Esophagus (tissue), 2 donors: Measurements from ENCODE around the gene SH3YL1. TPM values are rescaled to one million over a fixed set of nuclear protein-coding genes. Genes with fewer than 3 reads are reported as not detected.

Source experiments
- H3K27ac ChIP-seq, 2 donors: one replicate each; pipeline ENCODE4 v1.5.1; 2013; ENCODE audit warnings: low read depth in 2 of 2, mild to moderate bottlenecking in 2 of 2, inconsistent platforms in 1 of 2, low read length in 1 of 2, moderate library complexity in 1 of 2
- H3K27me3 ChIP-seq, 2 donors: one replicate each; pipeline ENCODE4 v1.6.1; 2013; ENCODE audit warnings: low read length in 2 of 2, control low read depth in 1 of 2, mild to moderate bottlenecking in 1 of 2; ENCODE audit not compliant: insufficient read depth in 2 of 2, control insufficient read depth in 1 of 2
- H3K36me3 ChIP-seq, 2 donors: one replicate each; pipeline ENCODE4 v1.6.1; 2013; ENCODE audit warnings: low read length in 1 of 2; ENCODE audit not compliant: control insufficient read depth in 2 of 2, insufficient read depth in 2 of 2
- H3K4me1 ChIP-seq, 2 donors: one replicate each; pipeline ENCODE4 v1.6.1; 2013; ENCODE audit warnings: low read length in 1 of 2; ENCODE audit not compliant: control insufficient read depth in 2 of 2, insufficient read depth in 2 of 2
- H3K4me3 ChIP-seq, 2 donors: one replicate each; pipeline ENCODE4 v1.5.1; 2013; ENCODE audit warnings: low read length in 2 of 2, mild to moderate bottlenecking in 2 of 2, low read depth in 1 of 2, moderate library complexity in 1 of 2
- H3K9me3 ChIP-seq, 2 donors: one replicate each; pipeline ENCODE4 v1.6.1; 2013; ENCODE audit warnings: mild to moderate bottlenecking in 2 of 2, low read depth in 1 of 2, low read length in 1 of 2, moderate library complexity in 1 of 2; ENCODE audit not compliant: control insufficient read depth in 2 of 2, insufficient read depth in 1 of 2
- WGBS, 2 donors: extraction: QIAGEN DNeasy Blood & Tissue Kit; methylation state at CpG; one replicate each; pipeline ENCODE4 v1.1.7; 2013; 5-methylcytosine and 5-hydroxymethylcytosine counted together
- polyA plus RNA-seq, 2 donors: library from polyadenylated mRNA; stranded (reverse); fragments of 200-250 nt; gene quantifications; one replicate each; pipeline ENCODE4 v1.2.3, GENCODE V29; 2013
- donor health status: healthy with polysubstance abuse.
- donor health status: Bipolar disorder and iron deficiency.

SH3YL1 gene
- polyA plus RNA-seq, 2 donors: 57.0 to 72.5 TPM

DNA sequence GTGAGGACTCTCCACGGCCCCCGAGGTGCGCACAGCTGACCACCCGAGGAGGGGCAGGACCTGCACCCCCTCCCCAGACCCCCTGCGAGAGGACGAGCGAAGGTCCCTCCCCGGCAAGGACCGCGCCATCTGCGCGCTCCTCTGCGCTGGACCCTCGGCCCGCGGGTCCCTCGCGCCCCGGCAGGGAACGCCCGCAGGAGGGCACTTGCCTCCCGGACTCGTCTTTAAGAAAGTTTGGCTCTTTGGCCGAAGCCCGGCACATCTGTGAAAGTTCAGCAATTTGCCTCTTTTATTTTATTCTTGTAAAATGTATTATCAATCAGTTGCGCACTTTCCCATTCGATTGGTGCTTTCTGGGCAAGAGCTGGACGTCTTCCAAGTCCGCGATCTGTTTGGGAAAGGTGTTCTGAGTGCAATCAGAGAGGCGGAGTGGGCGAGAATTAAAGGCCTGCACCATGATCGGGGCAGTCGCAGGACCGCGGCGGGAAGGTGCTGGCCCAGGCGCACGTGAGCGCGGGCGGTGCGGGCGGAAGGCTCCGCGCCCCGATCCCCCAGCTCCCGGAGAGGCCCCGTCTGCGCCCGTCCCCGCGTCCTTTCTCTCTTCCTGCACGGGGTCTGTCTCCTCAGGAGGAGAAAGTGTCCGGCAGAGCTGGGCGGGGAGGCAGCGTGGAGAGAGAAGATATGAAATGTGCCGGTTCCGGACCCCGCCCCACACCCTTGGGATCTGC is 25.7 kb upstream of the SH3YL1 start:
- Histone ChIP-seq H3K36me3 (no peaks in the 10 kb centered on the region), H3K9me3 (no peaks in the 10 kb centered on the region), H3K4me3 (peak overlapping the region; percentile 45 to 56), H3K4me1 (peaks cover 3 to 7% of the 10 kb centered on the region in 2 donors), H3K27me3 (no peaks in the 10 kb centered on the region), H3K27ac (no peak overlapping the region)
- 2% methylated on average over 54 to 60 of the region's 60 CpGs for WGBS, 2 donors

DNA sequence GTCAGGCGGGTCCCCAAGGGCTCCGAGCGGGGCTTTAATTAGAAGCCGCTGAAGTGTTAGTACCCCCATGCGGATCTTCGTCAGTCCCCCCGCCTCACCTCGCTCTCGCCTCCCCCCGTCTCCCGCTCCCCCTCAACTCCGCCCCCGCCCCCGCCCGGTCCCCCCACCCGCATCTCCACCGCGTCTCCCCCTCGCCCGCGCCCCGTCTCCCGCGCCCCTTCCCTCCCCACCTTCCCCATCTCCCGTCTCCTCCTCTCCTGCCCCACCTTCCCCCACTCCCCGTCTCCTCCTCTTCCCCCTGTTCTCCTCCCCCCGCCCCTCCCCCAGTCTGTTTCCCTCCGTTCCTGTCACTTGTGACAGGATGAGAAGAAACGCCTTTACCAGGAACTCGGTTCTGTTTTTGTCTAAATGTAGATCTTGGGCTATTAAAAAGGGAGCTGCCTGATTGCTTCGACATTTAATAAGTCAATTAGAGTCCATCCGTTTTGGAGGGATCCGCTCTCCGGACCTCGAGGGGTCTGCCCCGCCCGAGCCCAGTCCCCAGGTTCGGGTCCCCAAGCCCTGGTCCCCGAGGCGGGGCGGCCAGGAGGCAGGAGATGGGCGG is 25.0 kb upstream of the SH3YL1 start:
- H3K9me3 ChIP-seq: no peaks in the 10 kb centered on the region
- WGBS, 2 donors: 3 to 4% methylated on average over 22 to 42 of the region's 42 CpGs
- H3K4me3 ChIP-seq: peak overlapping the region; percentile 45 to 56
- H3K27ac ChIP-seq: no peak overlapping the region
- peaks cover 3 to 7% of the 10 kb centered on the region in 2 donors for H3K4me1 ChIP-seq
- H3K27me3 ChIP-seq: no peaks in the 10 kb centered on the region
- no peaks in the 10 kb centered on the region for H3K36me3 ChIP-seq

DNA sequence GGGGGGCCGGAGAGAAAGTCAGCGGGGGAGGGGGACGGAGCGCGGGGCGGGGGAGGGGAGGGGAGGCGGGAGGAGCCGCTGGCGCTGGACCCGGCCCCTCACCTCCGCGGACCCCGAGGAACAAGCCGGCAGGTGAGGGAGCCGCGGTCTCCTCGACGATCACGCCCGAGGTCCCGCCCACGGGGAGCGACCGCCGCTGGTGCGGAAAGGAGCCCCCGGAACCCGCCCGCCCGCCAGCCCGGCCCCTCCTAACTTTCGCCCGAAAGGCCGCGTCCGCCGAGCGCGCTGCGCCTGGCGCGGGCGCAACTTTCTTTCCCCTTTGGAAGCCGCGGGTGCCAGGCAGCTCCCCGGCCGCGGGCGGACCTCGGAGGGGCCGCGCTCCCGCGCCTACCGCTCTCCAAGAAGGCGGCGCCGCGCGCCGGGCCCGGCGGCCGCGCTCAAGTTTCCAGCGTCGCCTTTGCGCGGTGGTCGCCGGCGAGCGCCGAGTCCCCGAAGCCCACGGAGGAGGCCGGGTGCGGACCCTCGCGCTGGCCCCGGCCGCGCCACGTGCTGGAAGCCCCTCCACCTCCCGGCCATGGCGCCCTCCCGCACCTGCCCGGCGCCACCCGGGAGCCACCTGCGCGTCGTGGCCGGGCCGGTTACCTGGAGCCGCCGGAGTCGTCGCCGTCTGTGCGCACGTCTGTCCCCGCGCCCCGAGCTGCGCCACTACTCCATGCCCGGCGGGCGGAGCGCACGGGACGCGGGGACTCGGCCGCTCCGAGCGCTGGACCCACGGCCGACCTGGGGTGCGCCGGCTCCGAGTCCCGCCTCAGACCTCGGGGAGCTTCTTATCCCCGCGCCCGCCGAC is 24.3 kb upstream of the SH3YL1 start, which contains the start of gene ALKAL2:
ALKAL2 (minus strand) TSS at position 181 of the 847 bp plus-strand sequence. CDS start 256 bp downstream, outside the sequence.
- no peaks in the 10 kb centered on the region for H3K36me3 ChIP-seq
- H3K27me3 ChIP-seq: no peaks in the 10 kb centered on the region
- no peak within 1 kb of the TSS for H3K27ac ChIP-seq
- H3K4me1 ChIP-seq: peaks cover 3 to 7% of the 10 kb centered on the region in 2 donors
- no peaks in the 10 kb centered on the region for H3K9me3 ChIP-seq
- H3K4me3 ChIP-seq: peak within 1 kb of the TSS; percentile 35 to 56
- WGBS, 2 donors: 1 to 2% methylated on average over 54 to 128 of the region's 128 CpGs

DNA sequence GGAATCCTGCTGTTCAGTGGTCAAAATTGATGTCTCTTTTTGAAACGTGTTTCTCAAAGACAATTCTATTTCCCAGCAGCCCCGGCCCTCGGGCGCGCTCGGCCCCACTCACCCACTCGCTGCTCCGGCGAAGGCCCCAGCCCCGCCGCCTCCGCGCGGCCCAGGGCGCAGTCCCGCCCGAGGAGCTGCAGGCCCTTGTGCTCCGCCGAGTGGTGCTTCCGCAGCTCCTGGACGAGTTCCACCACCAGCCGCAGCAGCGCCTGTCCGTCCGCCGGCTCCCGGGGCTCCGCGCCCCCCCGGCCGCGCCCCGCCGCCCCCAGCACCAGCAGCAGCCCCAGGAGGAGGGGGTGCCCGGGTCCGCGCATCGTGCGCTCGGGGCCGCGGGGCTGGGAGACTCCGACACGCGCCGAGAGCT is 23.6 kb upstream of the SH3YL1 start:
- H3K9me3 ChIP-seq: no peaks in the 10 kb centered on the region
- H3K4me3 ChIP-seq: peak overlapping the region; percentile 5 to 48
- no peaks in the 10 kb centered on the region for H3K36me3 ChIP-seq
- H3K27ac ChIP-seq: no peak overlapping the region
- WGBS, 2 donors: 1 to 2% methylated on average over 44 to 46 of the region's 46 CpGs
- peaks cover 3 to 7% of the 10 kb centered on the region in 2 donors for H3K4me1 ChIP-seq
- H3K27me3 ChIP-seq: no peaks in the 10 kb centered on the region

DNA sequence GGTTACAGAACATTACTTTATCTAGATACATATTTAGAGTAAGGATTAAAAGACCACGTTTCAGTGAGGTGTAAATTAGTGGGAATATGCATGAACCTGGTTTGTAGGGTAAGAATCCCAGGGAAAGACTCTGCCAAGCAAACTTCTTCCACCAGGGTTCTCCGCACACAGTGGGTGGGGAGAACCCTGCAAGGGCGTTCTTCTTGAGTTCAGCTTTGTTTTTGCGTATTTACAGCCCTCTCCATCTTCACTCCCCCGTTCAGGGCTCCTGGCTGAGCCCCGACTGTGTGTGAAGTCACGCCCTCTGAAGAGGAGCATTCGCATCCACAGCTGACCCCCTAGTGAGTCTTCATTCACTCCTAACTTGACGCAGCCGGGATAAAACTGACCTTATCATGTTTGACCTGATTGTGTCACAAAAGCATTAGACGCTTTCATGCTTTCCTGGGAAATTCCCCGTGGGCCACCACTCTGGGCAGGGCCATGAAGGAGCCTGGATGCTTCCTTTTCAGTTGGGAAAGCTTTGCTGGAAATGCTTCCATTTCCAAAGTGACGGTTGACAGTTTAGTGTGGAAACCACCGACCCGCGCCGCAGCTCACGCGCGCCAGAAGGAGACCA is 23.1 kb upstream of the SH3YL1 start:
- no peaks in the 10 kb centered on the region for H3K9me3 ChIP-seq
- no peaks in the 10 kb centered on the region for H3K27me3 ChIP-seq
- H3K27ac ChIP-seq: no peak overlapping the region
- 32 to 35% methylated on average over 20 of the region's 20 CpGs for WGBS, 2 donors
- H3K4me3 ChIP-seq: no peak overlapping the region
- H3K4me1 ChIP-seq: peaks cover 3 to 7% of the 10 kb centered on the region in 2 donors
- no peaks in the 10 kb centered on the region for H3K36me3 ChIP-seq

DNA sequence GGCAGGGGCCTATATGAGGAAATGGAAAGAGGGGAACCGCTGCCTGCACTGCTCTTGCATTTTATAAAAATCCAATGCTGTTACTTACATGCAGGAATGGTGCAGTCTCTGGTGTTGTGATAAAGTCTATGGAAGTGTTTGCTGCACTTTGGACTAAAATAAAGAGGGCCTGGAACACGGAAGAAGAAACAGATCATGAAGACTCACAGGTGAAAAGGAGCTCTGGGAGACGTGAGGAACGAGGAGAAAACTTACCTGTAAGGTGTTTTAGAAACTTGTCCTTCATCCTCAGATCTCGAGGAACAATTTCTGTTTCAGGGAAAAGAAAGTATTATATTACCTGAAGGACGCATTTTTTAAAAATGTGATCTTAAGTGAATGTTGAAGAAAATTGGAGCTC is 22.2 kb upstream of the SH3YL1 start:
- WGBS, 2 donors: 80 to 89% methylated on average over 6 of the region's 6 CpGs
- no peaks in the 10 kb centered on the region for H3K9me3 ChIP-seq
- peaks cover 4 to 5% of the 10 kb centered on the region in 2 donors for H3K36me3 ChIP-seq
- H3K27ac ChIP-seq: no peak overlapping the region
- no peak overlapping the region for H3K4me3 ChIP-seq
- H3K27me3 ChIP-seq: no peaks in the 10 kb centered on the region
- H3K4me1 ChIP-seq: peaks cover 3 to 7% of the 10 kb centered on the region in 2 donors

DNA sequence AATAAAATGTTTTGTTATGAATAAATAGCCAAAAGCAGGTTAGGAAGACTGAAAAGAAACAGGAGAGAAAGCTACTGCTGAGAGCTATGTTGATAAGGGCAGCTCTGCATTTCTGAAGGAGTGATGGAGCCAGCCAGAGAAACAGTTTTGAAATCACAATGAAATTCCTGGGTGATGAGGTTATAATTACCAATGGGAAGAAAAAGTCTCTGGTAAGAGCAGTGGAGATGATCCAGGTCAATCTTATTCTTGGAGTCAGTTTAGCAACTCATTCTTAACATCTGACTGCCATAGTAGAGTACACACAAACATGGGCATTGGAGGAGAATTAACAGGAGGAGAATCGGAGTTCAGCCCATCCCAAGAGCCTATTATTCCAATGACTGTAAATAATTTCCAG is 21.7 kb upstream of the SH3YL1 start:
- H3K27ac ChIP-seq: no peak overlapping the region
- H3K4me1 ChIP-seq: peaks cover 3 to 7% of the 10 kb centered on the region in 2 donors
- no peaks in the 10 kb centered on the region for H3K9me3 ChIP-seq
- no peaks in the 10 kb centered on the region for H3K27me3 ChIP-seq
- 73 to 85% methylated on average over 1 of the region's 1 CpG for WGBS, 2 donors
- H3K36me3 ChIP-seq: peaks cover 6 to 8% of the 10 kb centered on the region in 2 donors
- H3K4me3 ChIP-seq: no peak overlapping the region

DNA sequence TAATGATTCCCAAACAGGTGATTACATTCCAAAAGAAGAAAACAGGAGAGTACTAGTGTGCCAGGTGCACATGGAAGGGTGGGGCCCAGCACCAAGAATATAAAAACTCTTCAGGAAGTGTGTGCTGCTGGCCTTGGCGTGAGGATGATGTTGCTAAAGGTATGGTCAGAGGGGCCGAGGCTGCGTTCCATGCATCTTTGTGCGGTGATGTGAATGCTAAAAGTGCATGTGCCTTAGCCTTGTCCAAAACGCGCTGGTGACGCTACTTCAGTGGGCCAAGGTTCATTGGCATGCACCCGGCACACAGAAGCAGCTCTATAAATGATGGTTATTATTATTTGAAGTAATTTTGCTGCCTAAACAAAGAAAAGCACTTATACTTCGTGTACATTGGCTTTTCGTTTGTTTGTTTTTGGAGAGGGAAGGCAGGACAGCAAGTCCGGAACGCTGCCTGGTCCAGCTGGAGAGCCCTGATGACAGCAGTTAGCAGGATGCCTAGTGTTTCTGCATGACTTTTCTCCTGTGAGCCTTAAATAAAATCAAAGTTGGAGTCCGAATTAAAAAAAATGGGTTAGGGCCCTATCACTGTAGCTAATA is 21.2 kb upstream of the SH3YL1 start:
- Histone ChIP-seq H3K27ac (no peak overlapping the region), H3K4me3 (no peak overlapping the region), H3K4me1 (peaks cover 3 to 7% of the 10 kb centered on the region in 2 donors), H3K9me3 (no peaks in the 10 kb centered on the region), H3K36me3 (peaks cover 6 to 8% of the 10 kb centered on the region in 2 donors), H3K27me3 (no peaks in the 10 kb centered on the region)
- WGBS, 2 donors: 81 to 83% methylated on average over 13 of the region's 13 CpGs
